Tibial artery (tissue), 4 donors: ENCODE measurements around the gene FMNL1.

Experiments used
- DNase-seq, 2 donors: peaks; one replicate each; pipeline ENCODE4 v3.0.0-alpha.2; 2019
- H3K27ac ChIP-seq, 2 donors: fragments of 200-600 bp; sonication (generic) in 1 of 2; 1 replicate in 1 of 2; 2 replicates in 1 of 2; pipeline ENCODE4 v1.5.1; 2018 to 2019; ENCODE audit warnings: mild to moderate bottlenecking in 1 of 2
- H3K27me3 ChIP-seq, 2 donors: fragments of 200-600 bp; sonication (generic) in 1 of 2; one replicate each; pipeline versions ENCODE4 v1.5.1 to v1.6.0; 2016 to 2019
- H3K36me3 ChIP-seq, 3 donors: fragments of 200-600 bp; sonication (generic) in 2 of 3; one replicate each; pipeline ENCODE4 v1.5.1; 2016 to 2019; ENCODE audit warnings: mild to moderate bottlenecking in 2 of 3
- H3K4me1 ChIP-seq, 4 donors: fragments of 200-600 bp; sonication (generic) in 2 of 4; 1 replicate in 3 of 4; 2 replicates in 1 of 4; pipeline ENCODE4 v1.5.1; 2016 to 2019
- H3K4me3 ChIP-seq, 2 donors: fragments of 200-600 bp; sonication (generic) in 1 of 2; 1 replicate in 1 of 2; 2 replicates in 1 of 2; pipeline ENCODE4 v1.5.1; 2018 to 2019; ENCODE audit warnings: mild to moderate bottlenecking in 2 of 2
- H3K9me3 ChIP-seq, 3 donors: fragments of 200-600 bp; sonication (generic) in 1 of 3; one replicate each; pipeline ENCODE4 v1.5.1; 2016 to 2019
- intact Hi-C: fragments of 100-400 bp; cut with DNase I; formaldehyde crosslinking; loops from one replicate; pipeline ENCODE4 v1.15.0; 2023; ENCODE audit warnings: low total_unique reads
- TF ChIP-seq, protein P1 (sequence below), 2 experiments: fragments of 200-600 bp in 1 of 2; fragments of 450-650 bp in 1 of 2; IDR thresholded peaks; one replicate each; pipeline ENCODE4 v1.5.1; 2017 to 2019; ENCODE audit warnings: antibody characterized with exemption in 2 of 2, mild to moderate bottlenecking in 1 of 2, moderate library complexity in 1 of 2

FMNL1 gene

DNA sequence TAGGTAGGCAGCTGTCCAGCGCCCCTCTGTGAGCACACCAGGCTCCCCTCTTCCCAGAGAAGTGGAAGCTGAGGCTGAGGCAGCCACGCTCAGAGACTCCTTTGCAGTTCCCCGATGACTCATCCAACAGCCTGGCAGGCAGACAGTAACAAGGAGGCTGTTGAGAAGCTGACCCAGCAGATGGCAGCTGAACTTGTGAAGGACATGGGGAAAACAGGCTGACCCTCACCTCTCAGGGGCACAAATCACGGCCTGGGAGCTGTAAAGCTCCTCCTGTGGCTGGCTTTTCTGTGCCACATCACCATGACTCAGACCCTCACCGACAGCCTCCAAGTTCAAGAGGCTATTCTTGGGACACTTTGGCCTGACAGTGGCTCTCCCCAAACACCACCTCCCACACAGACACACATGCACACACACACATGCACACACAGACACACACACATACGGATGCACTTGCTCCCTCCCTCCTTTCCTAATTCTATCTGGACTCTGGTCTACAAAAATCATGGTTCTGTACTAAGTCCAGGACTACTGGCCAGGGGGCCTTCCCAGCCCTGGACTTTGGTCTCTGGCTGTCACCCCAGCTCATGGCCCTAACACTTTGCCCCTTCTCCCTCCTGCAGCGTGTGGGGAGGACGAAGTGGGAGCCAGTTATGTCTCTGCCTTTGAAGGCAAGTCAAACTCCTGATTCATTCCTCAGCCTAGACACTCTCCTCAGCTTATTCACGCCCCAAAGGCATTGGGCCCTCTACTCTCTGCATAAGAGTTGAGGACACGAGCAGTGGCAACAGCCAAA is 71.9 kb downstream of the FMNL1 start:
- TF ChIP-seq, protein P1, sequence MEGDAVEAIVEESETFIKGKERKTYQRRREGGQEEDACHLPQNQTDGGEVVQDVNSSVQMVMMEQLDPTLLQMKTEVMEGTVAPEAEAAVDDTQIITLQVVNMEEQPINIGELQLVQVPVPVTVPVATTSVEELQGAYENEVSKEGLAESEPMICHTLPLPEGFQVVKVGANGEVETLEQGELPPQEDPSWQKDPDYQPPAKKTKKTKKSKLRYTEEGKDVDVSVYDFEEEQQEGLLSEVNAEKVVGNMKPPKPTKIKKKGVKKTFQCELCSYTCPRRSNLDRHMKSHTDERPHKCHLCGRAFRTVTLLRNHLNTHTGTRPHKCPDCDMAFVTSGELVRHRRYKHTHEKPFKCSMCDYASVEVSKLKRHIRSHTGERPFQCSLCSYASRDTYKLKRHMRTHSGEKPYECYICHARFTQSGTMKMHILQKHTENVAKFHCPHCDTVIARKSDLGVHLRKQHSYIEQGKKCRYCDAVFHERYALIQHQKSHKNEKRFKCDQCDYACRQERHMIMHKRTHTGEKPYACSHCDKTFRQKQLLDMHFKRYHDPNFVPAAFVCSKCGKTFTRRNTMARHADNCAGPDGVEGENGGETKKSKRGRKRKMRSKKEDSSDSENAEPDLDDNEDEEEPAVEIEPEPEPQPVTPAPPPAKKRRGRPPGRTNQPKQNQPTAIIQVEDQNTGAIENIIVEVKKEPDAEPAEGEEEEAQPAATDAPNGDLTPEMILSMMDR (IDR thresholded peaks at IDR 0.05): no peak
- Histone ChIP-seq H3K36me3 (peaks cover 0 to 20% (median 16%) of the 10 kb centered on the region in 3 donors), H3K27me3 (no peaks in the 10 kb centered on the region), H3K4me3 (no peak overlapping the region), H3K4me1 (peaks cover 0 to 80% (median 59%) of the 10 kb centered on the region in 4 donors), H3K27ac (peak overlapping the region; percentile 71 to 78), H3K9me3 (no peaks in the 10 kb centered on the region)
- peak; percentile 92 to 94 for DNase-seq
- intact Hi-C loops: no loop called here

DNA sequence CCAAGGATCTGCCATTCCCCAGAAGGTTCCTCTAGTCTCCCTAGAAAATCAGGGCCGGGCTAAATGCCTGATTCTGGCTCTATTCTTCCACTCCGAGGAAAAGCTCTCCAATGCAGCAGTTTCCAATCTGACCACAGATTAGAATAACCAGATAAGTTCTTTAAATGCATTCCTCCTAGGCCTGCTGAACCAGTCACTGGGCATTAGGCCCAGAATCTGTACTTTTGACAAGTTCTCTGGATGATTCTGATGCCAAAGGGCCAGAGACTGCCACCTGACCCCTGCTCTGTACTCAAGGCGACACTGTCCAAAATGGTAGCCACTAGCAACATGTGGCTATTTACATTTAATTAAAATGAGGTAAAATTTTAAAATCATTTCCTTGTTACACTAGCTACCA is 72.8 kb downstream of the FMNL1 start:
- H3K4me1 ChIP-seq: peaks cover 0 to 81% (median 59%) of the 10 kb centered on the region in 4 donors

DNA sequence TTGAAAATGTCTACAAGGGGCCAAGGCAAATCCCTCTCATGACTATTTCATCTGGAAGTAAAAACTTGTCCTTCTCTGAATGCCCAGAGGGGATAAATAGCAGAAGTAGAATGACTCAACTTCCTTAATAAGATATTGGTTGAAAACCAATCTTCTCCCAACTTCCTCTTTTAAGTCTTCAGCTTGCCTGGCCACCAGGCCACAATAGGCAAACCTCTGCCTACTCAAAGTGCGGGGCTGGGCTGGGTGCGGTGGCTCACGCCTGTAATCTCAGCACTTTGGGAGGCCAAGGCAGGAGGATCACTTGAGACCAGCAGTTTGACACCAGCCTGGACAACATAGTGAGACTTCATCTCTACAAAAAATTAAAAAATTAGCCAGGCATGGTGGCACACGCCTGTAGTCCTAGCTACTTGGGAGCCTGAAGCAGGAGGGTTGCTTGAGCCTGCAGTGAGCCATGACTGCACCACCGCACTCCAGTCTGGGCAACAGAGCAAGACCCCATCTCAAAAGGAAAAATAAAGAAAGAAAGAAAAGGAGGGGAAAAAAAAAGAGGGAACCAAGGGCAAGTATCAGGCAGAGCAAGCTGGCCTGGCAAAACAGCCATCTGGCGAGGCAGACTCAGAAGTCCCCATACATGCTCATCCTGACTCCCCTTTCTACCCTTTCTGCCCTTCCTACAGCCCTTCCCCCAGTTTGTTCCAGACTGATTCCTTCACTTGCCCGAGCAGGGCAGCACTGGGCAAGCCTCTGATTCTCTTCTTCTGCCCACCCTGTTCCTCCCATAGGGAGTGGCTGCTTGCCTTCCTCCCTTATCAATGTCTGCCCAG is 74.5 kb downstream of the FMNL1 start:
- Histone ChIP-seq H3K36me3 (no peaks in the 10 kb centered on the region), H3K4me1 (peaks cover 0 to 73% (median 56%) of the 10 kb centered on the region in 4 donors), H3K27ac (peak overlapping the region in 1 of 2 donors; percentile 71), H3K9me3 (no peaks in the 10 kb centered on the region), H3K4me3 (no peak overlapping the region), H3K27me3 (no peaks in the 10 kb centered on the region)
- TF ChIP-seq, protein P1 (IDR thresholded peaks at IDR 0.05): no peak
- no peak for DNase-seq
- intact Hi-C loops: no loop called here

More for the DNA sequence above, 72.8 kb downstream of the FMNL1 start:
- Histone ChIP-seq H3K9me3 (no peaks in the 10 kb centered on the region), H3K36me3 (peaks cover 0 to 11% (median 8%) of the 10 kb centered on the region in 3 donors), H3K27ac (peak overlapping the region; percentile 71 to 78), H3K4me3 (no peak overlapping the region), H3K27me3 (no peaks in the 10 kb centered on the region)
- TF ChIP-seq, protein P1 (IDR thresholded peaks at IDR 0.05): peak in 1 of 2 experiments; percentile 12
- DNase-seq: peak in 1 of 2 donors; percentile 79
- intact Hi-C loops: no loop called here

DNA sequence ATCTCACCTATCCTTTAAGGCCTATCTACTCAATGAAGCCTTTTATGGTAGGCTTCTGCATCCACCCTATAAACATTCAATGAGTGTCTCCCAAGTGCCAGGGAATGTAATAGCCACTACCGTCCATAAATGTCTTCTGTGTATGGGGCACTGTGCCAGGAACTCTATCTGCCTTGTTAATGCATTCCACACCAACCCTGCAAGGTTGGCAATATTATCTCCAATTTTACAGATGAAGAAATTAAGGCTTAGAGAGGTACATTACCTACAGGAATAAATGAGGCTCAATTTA is 75.1 kb downstream of the FMNL1 start:
- TF ChIP-seq, protein P1 (IDR thresholded peaks at IDR 0.05): no peak
- no peak for DNase-seq

More for the DNA sequence above, 75.1 kb downstream of the FMNL1 start:
- Histone ChIP-seq H3K27ac (no peak overlapping the region), H3K4me1 (peaks cover 0 to 68% (median 51%) of the 10 kb centered on the region in 4 donors), H3K9me3 (no peaks in the 10 kb centered on the region), H3K4me3 (no peak overlapping the region), H3K27me3 (no peaks in the 10 kb centered on the region), H3K36me3 (no peaks in the 10 kb centered on the region)
- intact Hi-C loops: no loop called here
